Esophagus muscularis mucosa (tissue), 4 donors: ENCODE results near the gene HS6ST2. TPM values are rescaled to one million over a fixed set of nuclear protein-coding genes. Genes with fewer than 3 reads are reported as not detected.
A peak's percentile ranks its signal among the peaks of the same experiment; 100 is the strongest.

ENCODE experiments used
- DNase-seq: peaks from one replicate; pipeline ENCODE4 v3.0.0-alpha.2; 2017; ENCODE audit errors: extremely low spot score
- H3K27ac ChIP-seq, 4 donors: fragments of 200-600 bp; sonication (generic); replicated peaks in 1 of 4; 1 replicate in 3 of 4; 2 replicates in 1 of 4; pipeline ENCODE4 v1.5.1; 2016 to 2019; ENCODE audit warnings: mild to moderate bottlenecking in 1 of 4
- H3K27me3 ChIP-seq, 4 donors: fragments of 200-600 bp; sonication (generic); one replicate each; pipeline versions ENCODE4 v1.5.1 to v1.6.0; 2016 to 2019
- H3K36me3 ChIP-seq, 4 donors: fragments of 200-600 bp; sonication (generic); one replicate each; pipeline ENCODE4 v1.5.1; 2016 to 2019
- H3K4me1 ChIP-seq, 4 donors: fragments of 200-600 bp; sonication (generic); one replicate each; pipeline ENCODE4 v1.5.1; 2016 to 2019
- H3K4me3 ChIP-seq, 4 donors: fragments of 200-600 bp; sonication (generic); 1 replicate in 2 of 4; 2 replicates in 2 of 4; pipeline ENCODE4 v1.5.1; 2016 to 2019; ENCODE audit warnings: mild to moderate bottlenecking in 4 of 4, moderate library complexity in 1 of 4
- H3K9me3 ChIP-seq, 4 donors: fragments of 200-600 bp; sonication (generic); 1 replicate in 3 of 4; 2 replicates in 1 of 4; pipeline ENCODE4 v1.5.1; 2016 to 2019
- CTCF ChIP-seq, 3 experiments: fragments of 200-600 bp in 2 of 3; fragments of 450-650 bp in 1 of 3; sonication (generic) in 2 of 3; IDR thresholded peaks; one replicate each; pipeline ENCODE4 v1.5.1; 2017 to 2019; ENCODE audit warnings: antibody characterized with exemption in 3 of 3, mild to moderate bottlenecking in 2 of 3, moderate library complexity in 1 of 3
- EP300 ChIP-seq: sonication (generic); formaldehyde crosslinking; IDR thresholded peaks from one replicate; pipeline ENCODE4 v1.6.1; 2017; ENCODE audit warnings: antibody characterized with exemption
- POLR2A ChIP-seq: fragments of 450-650 bp; IDR thresholded peaks from one replicate; pipeline ENCODE4 v1.6.1; 2017; ENCODE audit warnings: antibody characterized with exemption, moderate library complexity, mild to moderate bottlenecking, low read depth
- POLR2AphosphoS5 ChIP-seq, 2 donors: sonication (generic); formaldehyde crosslinking; IDR thresholded peaks; one replicate each; pipeline ENCODE4 v1.6.1; 2017; ENCODE audit warnings: antibody characterized with exemption in 2 of 2
- WGBS: methylation state at CpG from one replicate; pipeline ENCODE4 v1.1.5; 2018; 5-methylcytosine and 5-hydroxymethylcytosine counted together
- intact Hi-C: fragments of 100-400 bp; cut with DNase I; formaldehyde crosslinking; loops from one replicate; pipeline ENCODE4 v1.15.1; 2023
- total RNA-seq, 4 donors: library from RNA; depleted of rRNA; stranded (reverse); fragments of >200 nt; gene quantifications; one replicate each; pipeline versions ENCODE4 v1.1.0 to v1.2.1, GENCODE V29; 2016

HS6ST2 gene
- total RNA-seq, 4 donors from 2014 or later: 0.29 to 0.99 TPM; not detected in 2

DNA sequence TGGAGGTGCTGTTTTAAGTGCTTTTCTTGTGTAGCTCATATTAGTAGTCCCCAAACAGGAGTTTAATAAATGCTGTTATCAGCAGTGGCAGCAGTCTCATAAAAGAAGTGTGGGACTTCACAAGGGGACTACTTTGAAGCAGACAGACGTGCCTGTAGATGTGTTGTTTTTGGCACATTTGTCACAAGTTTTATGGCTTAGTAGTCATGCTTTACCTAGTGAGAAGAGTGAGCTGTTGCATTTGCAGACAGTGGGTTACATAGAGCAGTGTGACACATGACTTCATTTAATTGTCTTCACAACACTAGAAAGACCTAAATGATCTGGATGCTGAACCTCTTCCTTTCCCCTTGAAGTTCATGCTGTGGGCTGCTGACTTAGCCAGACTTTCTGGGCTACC is 320.1 kb downstream of the HS6ST2 start:
- H3K9me3 ChIP-seq: no peaks in the 10 kb centered on the region
- no peak for DNase-seq
- no peak overlapping the region for H3K27ac ChIP-seq
- intact Hi-C loops: no loop called here
- no peak overlapping the region for H3K4me3 ChIP-seq
- peaks cover 0 to 5% (median 0%) of the 10 kb centered on the region in 4 donors for H3K27me3 ChIP-seq
- H3K36me3 ChIP-seq: no peaks in the 10 kb centered on the region
- TF ChIP-seq POLR2A (no peak), CTCF (IDR thresholded peaks at IDR 0.05) (no peak), EP300 (no peak)
- 75% methylated on average over 1 of the region's 1 CpG for WGBS
- no peaks in the 10 kb centered on the region for H3K4me1 ChIP-seq

DNA sequence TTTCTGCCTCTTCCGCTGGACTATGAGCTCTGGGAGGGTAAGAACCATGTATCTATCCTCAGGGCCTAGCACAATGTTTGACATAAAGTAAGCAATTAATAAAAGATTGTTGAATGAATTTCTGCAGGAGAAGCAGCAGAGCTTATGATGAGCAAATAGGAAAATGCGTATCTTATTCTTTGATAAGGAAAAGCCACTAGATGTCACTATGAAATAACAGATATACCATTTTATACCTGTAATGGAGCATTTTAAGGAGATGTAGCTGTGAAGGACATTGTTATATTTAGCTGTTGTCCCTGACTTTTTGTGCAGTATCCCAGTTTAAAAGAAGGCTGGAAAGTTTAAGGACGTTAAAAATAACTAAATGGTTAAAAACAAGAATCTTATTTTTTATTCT is 322.3 kb downstream of the HS6ST2 start:
- no peak for DNase-seq
- H3K36me3 ChIP-seq: no peaks in the 10 kb centered on the region
- 35% methylated on average over 3 of the region's 3 CpGs for WGBS
- intact Hi-C loops: no loop called here
- no peaks in the 10 kb centered on the region for H3K9me3 ChIP-seq
- no peak overlapping the region for H3K4me3 ChIP-seq
- no peak for TF ChIP-seq CTCF (IDR thresholded peaks at IDR 0.05)
- no peak for TF ChIP-seq POLR2A
- no peak for TF ChIP-seq POLR2AphosphoS5 (IDR thresholded peaks at IDR 0.05)
- TF ChIP-seq EP300: no peak
- H3K4me1 ChIP-seq: no peaks in the 10 kb centered on the region
- peaks cover 0 to 8% (median 0%) of the 10 kb centered on the region in 4 donors for H3K27me3 ChIP-seq
- no peak overlapping the region for H3K27ac ChIP-seq

DNA sequence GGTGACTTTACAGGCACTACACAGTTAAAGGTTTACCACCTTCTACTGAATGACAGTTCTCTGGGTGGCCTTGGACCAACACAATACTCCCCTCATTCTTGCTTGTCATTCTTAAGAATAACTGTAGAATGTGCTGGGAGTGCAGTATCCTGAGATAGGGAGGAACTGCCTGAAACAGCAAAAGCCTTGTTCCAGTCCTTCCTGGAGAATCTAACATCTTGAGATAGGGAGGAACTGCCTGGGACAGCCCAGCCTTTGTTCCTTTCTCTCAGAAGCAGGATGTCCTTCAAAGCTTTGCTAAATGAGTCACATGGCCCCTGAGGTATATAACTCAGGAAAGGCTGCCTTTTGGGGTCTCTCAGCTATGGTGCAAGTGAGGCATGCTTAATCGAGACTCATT is 323.9 kb downstream of the HS6ST2 start:
- WGBS: 43% methylated on average over 1 of the region's 1 CpG
- no peak overlapping the region for H3K4me3 ChIP-seq
- H3K36me3 ChIP-seq: no peaks in the 10 kb centered on the region
- TF ChIP-seq CTCF (IDR thresholded peaks at IDR 0.05) (no peak), EP300 (no peak), POLR2AphosphoS5 (IDR thresholded peaks at IDR 0.05) (no peak), POLR2A (no peak)
- no peak overlapping the region for H3K27ac ChIP-seq
- H3K9me3 ChIP-seq: no peaks in the 10 kb centered on the region
- peaks cover 0 to 4% (median 0%) of the 10 kb centered on the region in 4 donors for H3K27me3 ChIP-seq
- DNase-seq: no peak
- no peaks in the 10 kb centered on the region for H3K4me1 ChIP-seq
- intact Hi-C loops: loop anchor here (5.0 kb wide), 3 partner anchors 342 to 792 kb away; no protein-coding TSS in a partner anchor

- WGBS: 45% methylated on average over 3 of the region's 3 CpGs
- Histone ChIP-seq H3K4me1 (no peaks in the 10 kb centered on the region), H3K4me3 (no peak overlapping the region), H3K27me3 (peaks cover 0 to 4% (median 0%) of the 10 kb centered on the region in 4 donors), H3K9me3 (no peaks in the 10 kb centered on the region), H3K36me3 (no peaks in the 10 kb centered on the region), H3K27ac (no peak overlapping the region)
- intact Hi-C loops: loop anchor here (5.0 kb wide), 3 partner anchors 339 to 789 kb away; no protein-coding TSS in a partner anchor
- TF ChIP-seq EP300 (no peak), CTCF (IDR thresholded peaks at IDR 0.05) (peak; percentile 41 to 52 (median 50))
- no peak for DNase-seq
These were observed 326.7 kb downstream of the HS6ST2 start for GRCh38 chrX:132631579-132632232.

DNA sequence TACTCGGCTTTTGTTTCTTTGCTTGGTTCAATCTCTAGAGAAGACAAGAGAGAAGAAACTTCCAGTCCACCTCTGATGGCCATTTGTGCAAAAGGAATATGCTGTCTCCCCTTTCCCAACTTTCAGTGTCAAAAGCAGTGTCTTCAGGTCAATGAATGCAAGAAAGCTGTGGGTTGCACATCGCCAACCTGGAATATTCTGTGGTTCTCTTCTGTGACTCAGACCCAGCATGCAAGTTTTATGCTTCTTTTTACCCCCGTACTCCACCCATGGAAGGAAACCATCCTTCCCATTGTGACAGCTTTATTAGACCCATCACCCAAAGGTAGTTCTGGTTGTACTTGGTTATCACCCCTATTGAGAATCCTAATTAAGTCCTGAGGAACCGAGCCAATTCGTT is 334.0 kb downstream of the HS6ST2 start:
- intact Hi-C loops: no loop called here
- no peaks in the 10 kb centered on the region for H3K9me3 ChIP-seq
- no peaks in the 10 kb centered on the region for H3K4me1 ChIP-seq
- no peaks in the 10 kb centered on the region for H3K36me3 ChIP-seq
- no peak overlapping the region for H3K4me3 ChIP-seq
- WGBS: 79% methylated on average over 5 of the region's 5 CpGs
- H3K27ac ChIP-seq: no peak overlapping the region
- TF ChIP-seq EP300 (no peak), CTCF (IDR thresholded peaks at IDR 0.05) (no peak), POLR2AphosphoS5 (IDR thresholded peaks at IDR 0.05) (no peak), POLR2A (no peak)
- H3K27me3 ChIP-seq: no peaks in the 10 kb centered on the region
- DNase-seq: no peak
